ENCODE measurements around the gene DOCK11.

DNA sequence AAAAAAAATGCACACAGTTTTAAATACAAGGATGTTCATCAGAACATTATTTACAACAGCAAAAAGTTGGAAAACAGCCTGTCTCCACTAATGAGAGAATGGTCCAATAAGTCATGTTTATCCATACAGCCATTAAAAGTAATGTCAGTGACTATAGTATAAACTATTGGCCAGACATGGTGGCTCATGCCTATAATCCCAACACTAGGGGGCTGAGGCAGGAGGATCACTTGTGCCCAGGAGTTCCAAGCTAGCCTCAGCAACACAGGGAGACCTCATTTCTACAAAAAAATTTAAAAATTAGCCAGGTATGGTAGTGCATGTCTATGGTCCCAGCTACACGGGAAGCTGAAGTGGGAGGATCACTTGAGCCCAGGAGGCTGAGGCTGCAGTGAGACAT is 183.7 kb downstream of the DOCK11 start:
- TF ChIP-seq, protein P1, sequence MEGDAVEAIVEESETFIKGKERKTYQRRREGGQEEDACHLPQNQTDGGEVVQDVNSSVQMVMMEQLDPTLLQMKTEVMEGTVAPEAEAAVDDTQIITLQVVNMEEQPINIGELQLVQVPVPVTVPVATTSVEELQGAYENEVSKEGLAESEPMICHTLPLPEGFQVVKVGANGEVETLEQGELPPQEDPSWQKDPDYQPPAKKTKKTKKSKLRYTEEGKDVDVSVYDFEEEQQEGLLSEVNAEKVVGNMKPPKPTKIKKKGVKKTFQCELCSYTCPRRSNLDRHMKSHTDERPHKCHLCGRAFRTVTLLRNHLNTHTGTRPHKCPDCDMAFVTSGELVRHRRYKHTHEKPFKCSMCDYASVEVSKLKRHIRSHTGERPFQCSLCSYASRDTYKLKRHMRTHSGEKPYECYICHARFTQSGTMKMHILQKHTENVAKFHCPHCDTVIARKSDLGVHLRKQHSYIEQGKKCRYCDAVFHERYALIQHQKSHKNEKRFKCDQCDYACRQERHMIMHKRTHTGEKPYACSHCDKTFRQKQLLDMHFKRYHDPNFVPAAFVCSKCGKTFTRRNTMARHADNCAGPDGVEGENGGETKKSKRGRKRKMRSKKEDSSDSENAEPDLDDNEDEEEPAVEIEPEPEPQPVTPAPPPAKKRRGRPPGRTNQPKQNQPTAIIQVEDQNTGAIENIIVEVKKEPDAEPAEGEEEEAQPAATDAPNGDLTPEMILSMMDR (IDR thresholded peaks at IDR 0.05), result no peak
- no peak for TF ChIP-seq POLR2A (IDR thresholded peaks at IDR 0.05)
